ENCODE results near the gene PNPLA5.
A peak's percentile ranks its signal among the peaks of the same experiment; 100 is the strongest.
"Not testable (repeated sequence)": the region's sequence is repeated elsewhere in the genome, so short reads cannot be mapped to it uniquely, and the experiment has no call there.

The PNPLA5 gene

DNA sequence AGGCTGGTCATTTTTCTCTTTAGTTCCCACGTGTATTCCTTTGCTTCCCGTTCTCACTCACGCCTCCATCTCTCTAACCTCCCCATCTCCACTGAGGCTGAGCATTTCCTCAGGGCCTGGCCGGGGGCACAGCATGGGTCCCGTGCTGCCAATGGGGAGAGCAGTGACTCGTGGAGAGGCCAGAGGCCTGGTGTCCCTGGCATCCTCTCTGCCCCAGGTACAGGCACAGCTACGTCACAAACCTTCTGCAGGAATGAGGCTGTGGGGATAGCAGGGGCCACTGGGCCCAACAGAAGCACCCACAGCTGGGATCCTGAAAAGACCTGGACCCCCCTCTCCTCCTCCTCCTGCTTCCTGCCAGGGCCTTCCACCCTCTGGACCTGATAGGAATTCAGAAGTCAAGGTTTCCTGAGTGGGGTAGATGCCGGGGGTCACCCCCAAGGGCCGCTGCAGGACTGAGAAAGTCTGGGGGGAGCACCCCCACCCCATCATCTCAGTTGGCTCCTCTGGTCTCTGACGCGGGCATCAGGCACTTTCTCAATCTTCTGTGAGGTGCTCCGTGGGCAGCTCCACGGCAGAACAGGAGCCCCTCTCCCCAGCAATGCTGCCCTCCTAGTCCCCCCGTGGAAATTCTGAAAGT lies 11.8 kb downstream of the PNPLA5 start:
- H3K4me3 Mint-ChIP-seq, result no peak overlapping the region
- no peaks in the 10 kb centered on the region for H3K4me1 Mint-ChIP-seq
- ATAC-seq, result no peak
- no peak overlapping the region for H3K27ac Mint-ChIP-seq
- no peak for DNase-seq
- no peaks in the 10 kb centered on the region for H3K9me3 Mint-ChIP-seq
- peaks cover 5% of the 10 kb centered on the region for H3K27me3 Mint-ChIP-seq
- H3K36me3 Mint-ChIP-seq (ENCODE audit: low read depth), result no peaks in the 10 kb centered on the region

DNA sequence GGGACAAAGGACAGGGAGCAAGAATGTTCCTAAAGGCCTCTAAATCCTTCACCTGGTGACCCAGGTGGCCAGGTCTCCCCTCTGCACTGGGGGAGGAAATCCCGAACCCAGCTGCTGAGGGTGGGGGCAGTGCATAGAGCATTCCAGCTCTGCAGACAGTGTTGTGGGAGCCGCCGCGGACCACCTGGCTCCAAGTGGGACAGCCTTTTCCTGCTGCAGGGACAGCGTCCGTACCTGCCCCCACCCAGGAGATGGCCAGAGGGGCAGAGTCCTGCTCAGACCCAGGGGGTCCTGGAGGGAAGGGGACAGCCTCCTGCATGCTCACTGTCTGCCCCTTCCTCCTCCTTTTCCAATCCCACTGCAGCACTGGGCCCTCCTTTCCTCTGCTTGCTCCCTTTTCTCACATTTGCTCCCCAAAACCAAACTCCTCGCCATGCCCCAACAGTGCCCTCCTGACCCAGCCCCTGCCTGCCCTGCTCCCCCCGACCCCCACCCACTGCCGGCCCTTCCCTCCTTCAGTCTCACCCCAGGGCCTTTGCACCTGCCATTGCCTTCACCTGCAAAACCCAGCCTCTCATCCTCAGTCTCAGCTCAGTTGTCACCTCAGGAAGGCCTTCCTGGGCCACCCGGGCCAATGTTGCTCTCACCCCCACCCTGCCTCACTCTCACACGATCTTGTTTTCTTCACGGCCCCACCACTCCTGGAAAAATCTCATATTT lies 12.8 kb downstream of the PNPLA5 start:
- Mint-ChIP-seq H3K4me3 (no peak overlapping the region), H3K27me3 (peaks cover 10% of the 10 kb centered on the region), H3K36me3 (ENCODE audit: low read depth) (no peaks in the 10 kb centered on the region), H3K9me3 (no peaks in the 10 kb centered on the region), H3K4me1 (no peaks in the 10 kb centered on the region), H3K27ac (no peak overlapping the region)
- ATAC-seq, result no peak
- no peak for DNase-seq

DNA sequence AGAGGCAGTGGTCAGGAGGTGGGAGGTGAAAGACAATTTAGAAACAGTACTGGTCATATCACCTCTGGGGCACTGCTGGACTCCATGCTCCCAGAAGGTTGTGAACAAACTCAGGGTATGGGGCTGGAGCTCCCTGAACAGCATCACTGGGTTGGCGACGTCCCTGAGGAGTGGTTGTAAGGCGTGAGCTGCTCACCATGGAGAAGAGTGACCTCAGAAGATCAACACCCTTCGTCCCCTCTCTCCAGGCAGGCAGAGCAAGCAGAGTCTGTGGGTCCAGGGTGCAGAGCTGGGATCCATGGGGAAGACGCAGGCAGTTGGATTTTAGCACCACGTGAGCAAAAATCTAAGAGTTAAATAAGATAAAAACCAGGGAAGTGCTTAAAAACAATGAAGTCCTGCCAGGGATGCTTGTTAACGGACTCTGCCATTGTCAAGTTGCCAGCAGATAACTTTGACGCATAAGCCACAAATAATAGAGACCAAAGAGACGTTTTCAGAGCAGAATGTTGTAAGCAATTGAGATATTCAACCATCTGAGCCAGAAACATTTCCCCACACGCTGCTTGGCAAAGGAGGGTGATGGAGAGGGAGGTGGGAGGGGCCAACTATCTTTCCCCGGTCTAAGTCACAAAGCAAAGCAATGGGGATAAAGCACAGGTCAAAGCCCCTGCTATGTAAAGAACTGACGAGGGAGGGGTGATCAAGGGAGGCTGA lies 13.6 kb downstream of the PNPLA5 start:
- no peak overlapping the region for H3K4me3 Mint-ChIP-seq
- DNase-seq (no peak), ATAC-seq (no peak)
- no peak overlapping the region for H3K27ac Mint-ChIP-seq
- H3K27me3 Mint-ChIP-seq, result peaks cover 15% of the 10 kb centered on the region
- no peaks in the 10 kb centered on the region for H3K9me3 Mint-ChIP-seq
- H3K4me1 Mint-ChIP-seq, result no peaks in the 10 kb centered on the region
- no peaks in the 10 kb centered on the region for H3K36me3 Mint-ChIP-seq (ENCODE audit: low read depth)

DNA sequence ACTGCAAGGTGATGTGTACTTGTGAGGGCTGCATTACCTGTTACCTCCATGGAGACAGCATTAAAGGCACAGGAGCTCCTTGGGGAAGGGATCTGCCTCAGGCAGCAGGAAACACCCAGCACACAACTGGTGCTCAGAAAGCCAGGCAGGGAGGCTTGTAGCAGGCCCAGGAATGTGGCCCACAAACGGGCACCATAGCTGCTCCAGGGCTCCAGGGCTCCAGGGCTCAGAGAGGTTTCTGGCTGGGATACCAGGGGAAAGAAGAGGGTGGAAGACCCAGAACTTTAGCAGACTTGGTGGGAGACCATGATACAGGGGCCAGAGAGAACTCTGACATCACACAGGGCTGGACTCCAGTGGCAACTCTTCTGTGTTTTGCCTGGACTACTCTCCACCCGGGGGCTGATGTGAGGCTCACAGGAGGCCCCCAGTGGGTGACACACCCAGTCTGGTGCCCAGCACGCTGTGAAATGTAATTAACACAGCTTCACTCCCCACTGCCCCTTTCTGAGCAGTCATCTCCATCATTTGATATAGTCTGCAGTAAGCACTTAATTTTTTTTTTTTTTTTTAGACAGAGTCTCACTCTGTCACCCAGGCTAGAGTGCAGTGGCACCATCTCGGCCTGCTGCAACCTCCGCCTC lies 14.8 kb downstream of the PNPLA5 start:
- no peaks in the 10 kb centered on the region for H3K9me3 Mint-ChIP-seq
- no peak for ATAC-seq
- DNase-seq, result no peak
- no peaks in the 10 kb centered on the region for H3K4me1 Mint-ChIP-seq
- H3K27ac Mint-ChIP-seq, result no peak overlapping the region
- no peaks in the 10 kb centered on the region for H3K36me3 Mint-ChIP-seq (ENCODE audit: low read depth)
- peaks cover 15% of the 10 kb centered on the region for H3K27me3 Mint-ChIP-seq
- H3K4me3 Mint-ChIP-seq, result no peak overlapping the region

DNA sequence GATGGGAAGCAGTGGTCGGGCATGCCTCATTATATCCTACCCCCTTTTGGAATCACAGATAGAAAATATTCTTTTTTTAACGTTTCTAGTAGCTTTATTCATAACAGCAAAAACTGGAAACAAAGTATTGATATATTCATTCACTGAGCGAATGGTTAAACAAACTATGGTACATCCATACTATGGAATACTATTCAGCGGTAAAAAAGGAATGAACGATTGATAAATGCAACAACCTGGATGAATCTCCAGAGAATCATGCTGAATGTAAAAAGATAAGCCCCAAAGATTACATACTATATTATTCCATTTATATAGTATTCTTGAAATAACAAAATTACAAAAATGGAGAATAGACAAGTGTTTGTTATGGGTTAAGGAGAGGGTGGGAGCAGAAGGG lies 22.0 kb downstream of the PNPLA5 start:
- Mint-ChIP-seq H3K9me3 (peaks cover 8% of the 10 kb centered on the region), H3K4me3 (no peak overlapping the region), H3K36me3 (ENCODE audit: low read depth) (no peaks in the 10 kb centered on the region), H3K27ac (no peak overlapping the region), H3K4me1 (no peaks in the 10 kb centered on the region), H3K27me3 (peaks cover 24% of the 10 kb centered on the region)
- DNase-seq, result no peak
- no peak for ATAC-seq

DNA sequence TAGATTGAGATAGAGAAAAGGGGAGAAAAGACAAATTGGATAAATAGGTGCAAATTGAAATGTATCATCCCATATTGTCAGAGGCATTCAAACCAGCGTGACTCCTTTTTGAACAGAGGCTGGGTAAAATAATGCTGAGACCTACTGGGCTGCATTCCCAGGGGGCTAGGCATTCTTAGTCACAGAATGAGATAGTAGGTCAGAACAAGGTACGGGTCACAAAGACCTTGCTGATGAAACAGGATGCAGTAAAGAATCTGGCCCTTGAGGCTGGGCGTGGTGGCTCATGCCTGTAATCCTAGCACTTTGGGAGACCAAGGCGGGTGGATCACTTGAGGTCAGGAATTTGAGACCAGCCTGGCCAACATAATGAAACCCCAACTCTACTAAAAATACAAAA lies 22.8 kb downstream of the PNPLA5 start:
- H3K27me3 Mint-ChIP-seq, result peaks cover 24% of the 10 kb centered on the region
- DNase-seq; H3K36me3 Mint-ChIP-seq (ENCODE audit: low read depth); H3K4me1 Mint-ChIP-seq; H3K27ac Mint-ChIP-seq; H3K9me3 Mint-ChIP-seq; H3K4me3 Mint-ChIP-seq; ATAC-seq: not testable (repeated sequence)

DNA sequence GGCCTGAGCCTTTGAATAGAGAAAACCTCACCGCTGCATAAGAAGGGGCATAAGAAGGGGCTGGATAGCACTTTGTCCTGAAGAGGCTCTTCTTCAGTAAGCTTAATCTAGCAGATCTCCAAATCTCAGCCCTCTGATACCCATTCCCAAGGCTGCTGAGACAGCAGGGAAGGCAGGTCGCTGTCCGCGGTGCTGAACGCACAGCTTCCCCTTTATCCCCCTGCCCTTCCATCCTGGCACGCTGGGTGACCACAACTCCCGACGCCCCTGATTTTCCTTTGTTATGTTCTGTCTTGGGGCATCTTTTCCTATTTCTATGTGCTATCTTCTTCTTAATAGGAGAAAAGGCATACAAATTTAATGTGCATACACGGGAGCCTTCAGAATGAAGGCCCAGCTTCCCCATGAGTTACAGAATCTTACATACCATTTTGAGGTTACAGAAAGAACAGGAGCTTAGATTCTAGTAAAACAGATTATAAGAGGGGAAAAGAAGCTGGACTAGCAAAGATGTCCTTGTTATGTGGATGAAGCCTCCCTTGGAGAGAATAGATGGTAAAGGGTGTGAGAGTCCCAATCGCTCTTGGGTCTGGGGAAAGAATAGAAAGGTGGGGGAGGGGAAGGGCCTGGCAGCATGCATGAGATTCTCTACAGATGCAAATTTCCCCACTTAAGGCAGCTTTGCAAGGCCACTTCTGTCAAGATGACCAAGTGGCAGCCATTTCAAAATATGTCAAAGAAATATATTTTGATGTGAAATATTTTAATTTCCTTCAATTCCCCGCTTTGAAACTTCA lies 23.8 kb downstream of the PNPLA5 start:
- Mint-ChIP-seq H3K36me3 (ENCODE audit: low read depth) (no peaks in the 10 kb centered on the region), H3K9me3 (peaks cover 8% of the 10 kb centered on the region), H3K4me1 (no peaks in the 10 kb centered on the region), H3K4me3 (no peak overlapping the region), H3K27ac (no peak overlapping the region), H3K27me3 (peaks cover 28% of the 10 kb centered on the region)
- ATAC-seq (no peak), DNase-seq (peak; percentile 21)

DNA sequence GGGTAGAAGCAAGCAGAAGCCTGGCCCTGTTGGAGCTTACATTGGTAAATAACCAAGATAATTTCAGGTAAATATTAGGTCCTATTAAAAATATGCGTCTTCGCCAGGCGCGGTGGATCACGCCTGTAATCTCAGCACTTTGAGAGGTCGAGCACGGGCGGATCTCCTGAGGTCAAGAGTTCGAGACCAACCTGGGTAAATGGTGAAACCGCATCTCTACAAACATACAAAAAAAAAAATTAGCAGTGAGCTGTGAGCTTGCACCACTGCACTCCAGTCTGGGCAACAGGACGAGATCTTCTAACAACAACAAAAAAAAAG lies 29.0 kb downstream of the PNPLA5 start:
- DNase-seq (no peak), ATAC-seq (no peak)
- no peaks in the 10 kb centered on the region for H3K9me3 Mint-ChIP-seq
- no peaks in the 10 kb centered on the region for H3K36me3 Mint-ChIP-seq (ENCODE audit: low read depth)
- H3K27me3 Mint-ChIP-seq, result peaks cover 63% of the 10 kb centered on the region
- H3K4me3 Mint-ChIP-seq, result peak overlapping the region; percentile 29
- H3K4me1 Mint-ChIP-seq, result peaks cover 6% of the 10 kb centered on the region
- H3K27ac Mint-ChIP-seq, result no peak overlapping the region

DNA sequence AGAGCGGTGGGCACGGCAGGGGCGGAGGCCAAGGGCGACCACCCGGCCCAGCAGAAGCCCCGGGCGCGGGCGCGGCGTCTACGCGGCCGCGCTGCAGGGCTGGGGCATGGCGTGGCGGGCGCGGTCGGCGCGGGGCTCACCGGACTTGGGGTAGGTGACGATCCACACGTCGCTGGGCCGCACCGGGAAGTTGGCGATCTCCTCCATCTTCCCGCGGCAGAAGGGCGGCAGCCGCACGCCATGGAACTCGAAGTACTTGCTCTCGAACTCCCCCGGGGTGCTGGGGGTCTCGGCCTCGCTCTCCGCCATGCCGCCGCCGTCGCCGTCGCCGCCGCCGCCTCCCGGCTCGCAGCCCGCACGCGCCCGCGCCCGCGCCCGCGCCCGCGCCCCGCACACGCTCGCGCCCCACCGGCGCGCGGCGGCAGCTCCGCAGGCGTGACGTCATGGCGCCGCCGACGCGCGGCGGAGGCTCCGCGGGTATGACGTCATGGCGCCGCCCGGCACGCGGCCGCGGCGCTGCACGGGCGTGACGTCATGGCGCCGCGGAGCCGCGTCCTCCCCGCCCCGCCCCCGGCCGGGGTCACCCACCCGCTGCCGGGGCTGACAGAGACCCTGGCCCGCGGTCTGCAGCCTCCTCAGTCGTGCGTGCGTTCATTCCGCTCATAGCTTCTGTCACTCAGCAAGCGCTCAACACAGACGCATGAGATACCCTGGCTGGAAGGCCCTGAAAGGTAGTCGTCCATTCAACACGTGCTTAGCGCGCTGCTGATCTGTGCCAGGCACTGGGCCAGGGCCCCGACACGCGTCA lies 29.5 kb downstream of the PNPLA5 start, which contains the start of gene SULT4A1:
Gene SULT4A1, minus strand, starts transcription at position 440 of the 808 bp plus-strand sequence. Its CDS starts 131 bp downstream, at position 309.
- peak; percentile 8 for DNase-seq
- Mint-ChIP-seq H3K27me3 (peaks cover 65% of the 10 kb centered on the region), H3K9me3 (no peaks in the 10 kb centered on the region), H3K36me3 (ENCODE audit: low read depth) (no peaks in the 10 kb centered on the region), H3K4me3 (peak within 1 kb of the TSS; percentile 29), H3K4me1 (peaks cover 6% of the 10 kb centered on the region), H3K27ac (no peak within 1 kb of the TSS)
- no peak for ATAC-seq

DNA sequence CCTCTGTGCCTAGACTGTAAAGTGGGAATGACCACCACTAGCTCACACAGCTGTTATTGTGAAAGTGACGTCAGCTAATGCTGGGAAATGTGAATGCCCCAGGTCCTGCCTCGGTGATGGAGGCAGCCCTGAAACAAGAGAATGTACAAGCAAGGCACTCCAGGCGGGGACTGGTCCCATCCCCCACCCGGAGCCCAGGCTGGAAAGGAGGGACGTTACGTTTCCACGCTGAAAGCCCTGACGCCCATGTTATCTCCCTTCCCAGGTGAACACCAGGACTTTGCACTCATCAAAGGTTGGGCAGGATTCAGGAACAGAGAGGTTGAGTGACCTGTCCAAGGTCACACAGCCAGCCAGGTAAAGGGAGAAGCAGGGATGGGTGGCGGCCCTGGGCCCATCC lies 30.3 kb downstream of the PNPLA5 start:
- H3K4me1 Mint-ChIP-seq, result peaks cover 6% of the 10 kb centered on the region
- H3K4me3 Mint-ChIP-seq, result no peak overlapping the region
- no peaks in the 10 kb centered on the region for H3K9me3 Mint-ChIP-seq
- no peak overlapping the region for H3K27ac Mint-ChIP-seq
- DNase-seq (no peak), ATAC-seq (peak; percentile 10)
- peaks cover 70% of the 10 kb centered on the region for H3K27me3 Mint-ChIP-seq
- H3K36me3 Mint-ChIP-seq (ENCODE audit: low read depth), result no peaks in the 10 kb centered on the region

DNA sequence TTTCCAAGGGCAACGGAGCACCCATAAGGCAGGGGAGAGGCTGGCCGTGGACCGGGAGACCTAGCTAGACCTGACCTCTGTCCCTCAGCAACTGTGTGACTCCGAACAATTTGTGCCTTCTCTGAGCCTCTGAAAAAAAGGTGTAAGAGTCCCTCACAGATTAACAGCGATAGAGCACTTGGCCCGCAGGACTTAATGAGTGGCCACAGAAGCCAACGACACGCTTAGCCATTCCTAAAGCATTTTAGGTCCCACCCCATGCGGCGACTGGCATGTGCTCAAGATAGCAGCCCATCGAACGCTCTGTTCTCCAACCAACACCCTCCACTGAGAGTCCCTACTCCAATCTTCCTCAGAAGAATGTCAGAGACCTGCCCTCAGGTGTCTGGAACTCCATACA lies 31.0 kb downstream of the PNPLA5 start:
- ATAC-seq, result no peak
- Mint-ChIP-seq H3K4me1 (peaks cover 6% of the 10 kb centered on the region), H3K4me3 (no peak overlapping the region), H3K27ac (no peak overlapping the region), H3K9me3 (no peaks in the 10 kb centered on the region), H3K36me3 (ENCODE audit: low read depth) (no peaks in the 10 kb centered on the region), H3K27me3 (peaks cover 72% of the 10 kb centered on the region)
- no peak for DNase-seq

DNA sequence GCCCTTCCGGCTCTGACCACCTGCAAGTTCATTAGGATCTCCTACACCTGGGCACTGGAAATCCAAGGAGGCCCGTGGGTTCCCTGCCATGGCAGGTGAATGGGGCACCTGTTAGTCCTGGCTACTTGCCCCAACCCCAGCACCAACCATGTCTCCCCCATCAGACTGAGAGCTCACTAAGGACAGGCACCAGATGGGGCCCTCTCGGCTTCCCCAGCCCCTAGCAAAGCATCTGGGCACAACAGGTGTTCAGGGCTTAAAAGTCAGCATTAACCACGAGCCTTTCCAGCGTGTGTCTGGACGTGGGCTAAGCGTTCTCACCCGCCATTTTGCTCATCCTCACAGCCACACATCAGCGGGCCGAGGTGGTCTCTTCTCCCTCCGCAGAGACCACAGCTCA lies 31.7 kb downstream of the PNPLA5 start:
- Mint-ChIP-seq H3K4me1 (peaks cover 6% of the 10 kb centered on the region), H3K27ac (no peak overlapping the region), H3K36me3 (ENCODE audit: low read depth) (no peaks in the 10 kb centered on the region), H3K4me3 (no peak overlapping the region), H3K27me3 (peaks cover 69% of the 10 kb centered on the region), H3K9me3 (no peaks in the 10 kb centered on the region)
- DNase-seq (no peak), ATAC-seq (no peak)

DNA sequence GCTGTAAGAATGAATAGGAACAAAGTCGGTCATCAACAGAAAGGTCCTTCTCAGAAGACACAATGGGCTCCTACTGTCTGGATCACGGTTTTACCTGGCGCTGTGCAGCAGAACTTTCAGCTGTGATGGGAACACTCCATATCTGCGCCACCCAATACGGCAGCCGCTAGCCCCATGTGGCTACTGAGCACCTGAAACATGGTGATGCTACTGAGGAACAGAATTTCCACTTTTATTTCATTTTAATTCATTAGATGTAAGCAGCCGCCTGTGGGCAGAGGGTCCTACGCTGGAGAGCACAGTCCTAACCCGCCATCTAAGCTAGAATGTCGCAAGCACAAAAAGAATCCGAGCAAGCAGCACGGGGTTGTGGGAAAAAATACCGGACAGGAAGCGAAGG lies 32.2 kb downstream of the PNPLA5 start:
- H3K27ac Mint-ChIP-seq, result no peak overlapping the region
- peaks cover 6% of the 10 kb centered on the region for H3K4me1 Mint-ChIP-seq
- peaks cover 65% of the 10 kb centered on the region for H3K27me3 Mint-ChIP-seq
- no peak for DNase-seq
- no peaks in the 10 kb centered on the region for H3K36me3 Mint-ChIP-seq (ENCODE audit: low read depth)
- no peak overlapping the region for H3K4me3 Mint-ChIP-seq
- no peaks in the 10 kb centered on the region for H3K9me3 Mint-ChIP-seq
- no peak for ATAC-seq
